T47D (cell line): ENCODE measurements around the gene MAN2C1.
"Not testable (repeated sequence)": the region's sequence is repeated elsewhere in the genome, so short reads cannot be mapped to it uniquely, and the experiment has no call there.

Source experiments
- DNase-seq, 2 experiments: peaks; one replicate each; pipeline versions ENCODE4 v3.0.0 to v3.0.0-alpha.2; 2011 to 2012; ENCODE audit warnings: low read depth in 1 of 2, low spot score in 1 of 2
- JUND ChIP-seq: IDR thresholded peaks from 2 replicates; pipeline ENCODE4 v1.6.1; 2012; ENCODE audit warnings: low read depth
- in situ Hi-C: cut with HindIII; loops from 2 replicates; pipeline ENCODE4 v1.10.0; 2016; ENCODE audit warnings: low sequenced_read_pairs, low pct_unique_long_range_greater_than_20kb

The MAN2C1 gene

DNA sequence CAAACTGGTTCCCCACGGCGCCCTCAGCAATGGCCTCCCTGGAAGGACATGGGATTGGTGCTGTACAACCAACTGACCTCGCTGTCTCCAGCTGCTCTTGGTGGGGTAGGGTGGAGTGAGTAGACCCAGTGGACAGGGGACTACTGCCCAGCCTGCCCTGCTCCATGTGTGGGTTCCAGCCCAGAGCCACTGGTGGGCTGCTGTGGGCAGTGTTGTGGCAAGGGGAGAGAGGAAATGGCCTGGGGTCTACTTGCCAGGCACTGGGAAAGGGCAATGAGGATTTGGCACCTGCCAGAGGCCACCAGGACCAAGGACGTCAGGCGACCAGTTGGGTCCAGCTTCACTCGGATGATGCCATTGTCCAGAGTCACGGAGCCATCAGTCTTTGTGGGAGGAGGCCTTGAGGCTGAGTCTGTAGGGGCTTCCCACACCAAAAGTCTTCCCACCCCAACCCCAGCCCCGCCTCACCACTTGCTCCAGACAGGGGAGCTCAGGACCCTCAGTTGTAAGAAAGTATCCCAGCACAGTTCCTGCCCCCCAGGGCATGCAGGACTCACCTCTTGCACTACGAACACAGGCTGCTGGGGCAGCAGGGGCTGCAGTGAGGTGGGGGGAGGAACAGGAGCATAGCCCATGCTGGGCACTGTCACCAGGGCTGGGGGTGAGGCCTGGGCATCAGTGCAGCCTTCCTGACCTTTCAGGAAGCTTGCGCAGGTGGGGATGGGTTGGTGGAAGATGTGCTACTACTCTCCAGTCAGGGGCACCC is 9.5 kb downstream of the MAN2C1 start:
- TF ChIP-seq JUND = no peak
- in situ Hi-C loops = no loop called here
- no peak for DNase-seq

DNA sequence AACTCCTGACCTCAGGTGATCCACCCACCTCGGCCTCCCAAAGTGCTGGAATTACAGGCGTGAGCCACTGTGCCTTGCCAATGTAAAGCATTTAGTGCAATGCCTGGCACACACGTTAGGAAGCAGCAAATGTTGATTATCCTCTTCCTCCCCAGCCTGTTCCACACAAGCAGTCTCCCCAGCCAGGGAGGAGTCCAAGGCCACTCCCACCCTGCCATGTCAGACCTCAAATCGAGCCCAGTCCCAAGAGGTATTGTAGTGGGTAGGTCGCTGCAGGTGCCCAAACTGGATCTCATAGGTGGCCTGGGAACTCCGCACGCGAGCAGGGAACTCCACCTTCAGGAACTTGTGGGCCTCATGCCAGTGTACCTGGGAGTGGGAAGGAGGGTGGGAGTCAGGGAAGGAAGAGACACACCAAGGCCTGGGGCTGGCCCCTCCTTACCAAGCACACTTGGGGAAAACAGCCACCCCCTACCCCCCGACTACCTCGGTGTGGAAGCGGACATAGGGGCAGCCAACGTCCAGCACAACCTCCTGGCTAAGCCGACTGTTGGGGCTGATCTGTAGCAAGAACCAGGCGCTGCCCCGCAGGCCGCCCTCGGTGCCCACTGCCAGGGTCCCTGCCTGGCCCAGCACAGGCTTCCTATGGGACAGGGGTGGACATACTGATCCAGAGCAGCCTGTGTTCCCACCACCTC is 10.3 kb downstream of the MAN2C1 start:
- no peak for TF ChIP-seq JUND
- in situ Hi-C loops = no loop called here
- no peak for DNase-seq

DNA sequence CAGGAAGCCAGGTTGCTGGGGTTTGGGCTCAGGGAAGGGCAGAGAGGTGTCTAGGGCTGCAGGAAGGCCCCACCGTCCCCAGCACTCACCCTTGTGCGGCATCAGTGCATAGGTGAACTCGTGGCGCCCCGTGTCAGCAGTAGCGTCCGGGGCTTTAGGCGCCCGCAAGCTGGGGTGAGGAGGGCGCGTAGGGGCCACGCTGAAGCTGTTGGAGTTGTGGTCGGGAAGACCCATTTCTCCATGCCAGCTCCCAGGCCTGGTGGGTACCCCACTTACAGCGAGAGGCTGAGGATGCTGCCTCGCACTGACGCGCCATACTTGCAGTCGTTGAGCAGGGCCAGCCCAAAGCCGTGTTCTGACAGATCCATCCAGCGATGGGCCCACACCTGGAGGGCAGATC is 11.9 kb downstream of the MAN2C1 start:
- in situ Hi-C loops = no loop called here
- no peak for TF ChIP-seq JUND
- DNase-seq = no peak

DNA sequence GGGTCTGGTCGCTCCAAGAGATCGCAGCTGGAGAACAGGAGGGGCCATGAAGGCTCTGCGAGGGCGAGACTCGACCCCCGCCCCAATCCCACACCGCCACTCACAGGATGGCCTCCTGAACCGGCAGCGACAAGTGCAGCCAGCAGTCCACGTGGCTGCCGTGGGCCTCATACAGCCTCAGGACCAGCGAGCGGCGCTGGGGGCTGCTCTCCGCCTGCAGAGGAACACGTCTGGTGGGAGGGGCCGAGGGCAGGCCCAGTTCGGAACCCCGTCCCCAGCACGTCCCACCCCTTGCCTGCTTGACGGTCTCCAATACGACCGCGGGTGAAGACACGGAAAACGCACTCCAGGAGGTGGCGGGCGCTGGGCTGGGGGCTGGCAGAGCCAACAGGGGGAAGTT is 12.4 kb downstream of the MAN2C1 start:
- TF ChIP-seq JUND = no peak
- in situ Hi-C loops = no loop called here
- no peak for DNase-seq

DNA sequence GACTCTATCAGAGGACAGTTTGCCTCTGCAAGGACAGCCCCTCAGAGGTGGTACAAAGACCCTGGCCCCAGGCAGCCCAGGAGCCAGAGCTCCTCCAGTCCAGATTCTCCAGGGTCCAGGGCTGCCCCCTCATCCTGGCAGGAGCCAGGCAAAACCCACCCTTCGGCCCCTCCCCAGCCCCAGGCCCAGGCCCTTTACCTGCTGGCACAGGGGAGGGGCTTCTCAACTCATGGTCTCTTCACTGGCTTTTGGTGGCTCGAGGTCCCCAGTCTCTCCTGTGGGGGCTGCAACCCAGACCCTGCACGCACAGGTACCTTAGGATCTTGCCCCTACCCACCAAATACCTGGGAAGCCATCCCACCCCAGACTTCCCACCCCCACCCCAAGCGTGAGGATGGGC is 13.0 kb downstream of the MAN2C1 start:
- no peak for TF ChIP-seq JUND
- in situ Hi-C loops = no loop called here

DNA sequence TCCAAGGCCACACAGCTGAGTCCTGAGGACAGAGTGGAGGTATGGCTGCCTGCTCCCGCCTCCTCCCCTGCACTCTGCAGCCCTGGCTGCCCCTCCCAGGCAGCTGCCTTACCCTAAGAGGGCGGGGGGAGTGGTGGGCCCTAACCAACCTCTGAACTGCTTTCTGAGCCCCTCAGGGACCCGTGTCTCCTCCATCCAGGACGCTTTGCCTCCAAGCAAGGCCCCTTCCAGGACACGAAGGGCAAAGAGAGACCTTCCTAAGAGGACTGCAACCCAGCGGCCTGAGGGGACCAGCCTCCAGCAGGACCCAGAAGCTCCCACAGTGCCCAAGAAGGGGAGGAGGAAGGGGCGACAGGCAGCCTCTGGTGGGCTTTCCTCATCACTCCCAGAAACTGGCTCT is 14.0 kb downstream of the MAN2C1 start:
- no peak for DNase-seq
- TF ChIP-seq JUND = no peak
- in situ Hi-C loops = no loop called here

More for the DNA sequence above, 13.0 kb downstream of the MAN2C1 start:
- DNase-seq = no peak

DNA sequence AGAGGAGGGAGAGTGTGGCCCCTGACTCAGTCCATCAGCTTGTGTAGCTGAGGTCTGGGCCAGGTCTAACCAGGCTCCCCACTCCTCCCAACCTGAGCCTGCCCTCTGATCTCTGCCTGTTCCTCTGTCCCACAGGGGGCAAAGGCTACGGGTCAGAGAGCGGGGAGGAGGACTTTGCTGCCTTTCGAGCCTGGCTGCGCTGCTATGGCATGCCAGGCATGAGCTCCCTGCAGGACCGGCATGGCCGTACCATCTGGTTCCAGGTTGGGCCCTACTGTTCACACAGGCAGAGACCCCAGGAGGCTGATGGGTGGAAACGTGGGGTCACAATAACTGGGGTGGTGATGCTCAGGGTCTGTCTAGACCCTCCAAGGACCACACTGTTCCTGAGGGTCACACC is 14.8 kb downstream of the MAN2C1 start:
- in situ Hi-C loops = no loop called here
- DNase-seq = no peak
- TF ChIP-seq JUND = no peak

DNA sequence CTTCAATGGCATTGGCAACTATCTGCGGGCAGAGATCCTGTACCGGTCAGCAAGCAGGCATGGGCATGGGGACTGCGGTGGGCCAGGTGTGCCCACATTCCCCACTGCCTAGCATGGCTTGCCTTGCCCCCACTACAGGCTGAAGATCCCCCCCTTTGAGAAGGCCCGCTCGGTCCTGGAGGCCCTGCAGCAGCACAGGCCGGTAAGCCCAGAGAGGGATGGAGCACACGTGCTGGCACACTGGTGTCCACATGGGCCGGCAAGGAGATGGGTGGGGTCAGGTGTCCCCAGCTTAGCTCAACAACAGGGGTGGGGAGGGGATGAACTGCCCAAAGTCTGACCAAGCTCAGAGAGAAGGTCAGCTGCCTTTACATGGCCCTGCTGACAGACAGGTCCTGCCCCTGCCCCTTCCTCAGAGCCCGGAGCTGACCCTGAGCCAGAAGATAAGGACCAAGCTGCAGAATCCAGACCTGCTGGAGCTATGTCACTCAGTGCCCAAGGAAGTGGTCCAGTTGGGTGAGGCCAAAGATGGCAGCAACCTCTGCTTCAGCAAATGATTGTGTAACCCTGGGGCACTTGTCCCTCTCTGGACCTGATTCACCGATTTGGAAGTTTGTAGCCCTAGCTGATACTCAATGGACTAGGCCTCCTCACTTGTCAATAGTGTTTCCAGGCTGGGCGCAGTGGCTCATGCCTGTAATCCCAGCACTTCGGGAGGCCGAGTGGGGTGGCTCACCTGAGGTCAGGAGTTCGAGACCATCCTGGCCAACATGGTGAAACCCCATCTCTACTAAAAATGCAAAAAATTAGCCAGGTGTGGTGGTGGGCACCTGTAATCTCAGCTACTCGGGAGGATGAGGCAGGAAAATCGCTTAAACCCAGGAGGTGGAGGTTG is 16.0 kb downstream of the MAN2C1 start:
- TF ChIP-seq JUND = no peak
- DNase-seq = no peak
- in situ Hi-C loops = no loop called here

DNA sequence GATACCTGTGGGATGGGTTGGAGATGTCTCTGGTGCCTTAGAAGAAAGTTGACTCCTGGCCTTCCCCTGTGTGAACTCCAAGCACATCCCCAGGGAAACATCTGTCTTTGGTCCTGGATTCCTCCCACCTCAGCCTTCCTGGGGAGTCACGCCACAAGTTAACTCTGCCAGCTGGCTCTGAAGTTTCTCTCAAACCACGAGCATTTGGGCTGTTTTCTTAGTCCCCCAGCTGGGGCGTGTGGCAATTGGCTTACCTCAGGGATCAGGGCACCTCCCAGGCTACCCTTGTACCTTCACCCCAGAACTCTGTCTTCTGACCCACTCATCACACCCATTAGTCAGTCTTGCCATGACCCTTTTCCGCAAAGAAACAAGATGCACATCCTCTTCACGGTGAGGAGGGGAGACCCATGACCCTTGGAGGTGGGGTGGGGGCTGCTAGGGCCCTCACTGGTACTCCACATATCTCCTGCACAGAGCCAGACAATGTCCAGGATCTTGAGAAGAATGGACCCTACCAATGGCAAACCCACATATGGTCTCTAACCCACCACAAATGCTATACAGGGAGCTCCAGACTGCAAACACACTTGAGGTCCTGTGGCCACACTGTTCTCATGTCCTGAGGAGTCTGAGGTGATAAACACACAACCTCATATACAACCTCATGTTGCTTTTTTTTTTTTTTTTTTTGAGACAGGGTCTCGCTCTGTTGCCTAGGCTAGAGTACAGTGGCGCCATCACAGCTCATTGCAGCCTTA is 17.6 kb downstream of the MAN2C1 start:
- no peak for DNase-seq
- TF ChIP-seq JUND = no peak
- in situ Hi-C loops = no loop called here

DNA sequence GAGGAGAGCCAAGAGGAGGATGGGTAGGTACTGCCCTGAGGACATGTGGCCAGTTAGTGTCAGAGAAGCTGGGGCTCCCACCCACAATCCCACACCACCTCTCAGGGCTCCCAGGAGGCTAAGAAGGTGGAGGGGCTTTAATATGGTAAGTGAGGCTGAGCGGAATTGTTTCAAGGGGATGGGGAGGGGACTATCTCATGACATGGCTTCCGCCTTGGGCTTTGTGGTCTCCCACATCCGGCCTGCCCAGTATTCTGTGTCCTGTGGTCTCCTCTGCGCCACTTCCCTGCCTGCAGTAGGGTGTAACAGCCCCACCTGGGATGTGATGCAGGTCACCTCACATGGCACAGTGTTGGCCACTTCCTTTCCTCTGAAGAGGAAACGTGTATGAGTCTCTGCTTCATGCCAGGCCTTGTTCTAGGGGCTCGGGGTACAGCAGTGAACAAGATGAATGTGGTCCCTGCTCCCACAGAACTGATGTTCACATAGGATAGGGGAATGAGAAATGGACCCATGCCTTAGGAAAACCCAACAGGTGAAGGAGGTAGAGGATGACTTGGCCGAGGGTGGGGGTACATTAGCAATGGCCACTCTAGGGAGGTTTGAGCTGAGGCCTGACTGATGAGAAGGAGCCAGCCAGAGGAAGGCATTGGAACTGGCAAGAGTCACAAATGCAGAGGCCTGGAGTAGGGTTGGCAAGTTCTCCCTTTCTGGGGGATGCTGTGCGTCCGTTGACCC is 18.4 kb downstream of the MAN2C1 start:
- no peak for TF ChIP-seq JUND
- in situ Hi-C loops = no loop called here
- DNase-seq = no peak

DNA sequence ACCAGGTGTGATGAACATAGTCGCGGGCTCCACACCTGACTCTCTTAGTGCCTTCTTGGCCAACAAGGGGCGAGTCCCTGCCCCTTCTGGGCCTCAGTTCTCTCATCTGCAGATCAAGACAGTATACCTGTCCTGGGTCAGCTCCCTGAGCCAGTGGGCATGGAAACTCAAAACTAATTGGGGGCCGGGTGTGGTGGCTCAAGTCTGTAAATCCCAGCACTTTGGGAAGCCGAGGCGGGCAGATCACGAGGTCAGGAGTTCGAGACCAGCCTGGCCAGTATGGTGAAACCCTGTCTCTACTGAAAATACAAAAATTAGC is 19.1 kb downstream of the MAN2C1 start:
- in situ Hi-C loops, DNase-seq: not testable (repeated sequence)
